ENCODE data around the gene GNLY.

The GNLY gene

DNA sequence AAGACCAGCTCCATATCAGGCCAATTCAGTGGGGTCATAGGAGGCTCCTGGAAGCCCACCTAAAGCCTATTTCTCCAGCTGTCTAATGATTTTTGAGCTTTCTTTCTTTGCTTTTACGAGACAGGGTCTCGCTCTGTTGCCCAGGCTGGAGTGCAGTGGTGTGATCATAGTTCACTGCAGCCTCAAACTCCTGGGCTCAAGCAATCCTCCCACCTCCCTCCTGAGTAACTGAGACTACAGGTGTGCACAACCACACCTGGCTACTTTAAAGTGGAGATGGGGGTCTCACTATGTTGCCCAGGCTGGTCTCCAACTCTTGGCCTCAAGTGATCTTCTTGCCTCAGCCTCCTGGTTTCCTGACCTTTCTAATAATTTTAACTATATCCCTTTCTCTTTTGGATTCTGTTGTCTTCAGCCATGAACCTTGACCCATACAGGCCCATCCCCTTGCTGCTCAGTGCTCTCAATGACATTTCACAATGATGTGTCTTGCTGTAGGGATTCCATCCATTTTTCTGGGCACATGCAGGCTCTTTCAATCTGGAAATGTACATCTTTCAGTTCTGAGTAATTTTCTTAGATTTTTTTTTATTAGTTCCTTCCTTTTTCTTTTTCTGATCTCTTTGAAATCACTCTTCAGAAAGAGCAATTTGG, 29.7 kb downstream of the GNLY start:
- in situ Hi-C loops (cut with HindIII; ENCODE audit: low sequenced_read_pairs): loop anchor here (5.0 kb wide), 1 partner anchor 78 kb away; no protein-coding TSS in a partner anchor

DNA sequence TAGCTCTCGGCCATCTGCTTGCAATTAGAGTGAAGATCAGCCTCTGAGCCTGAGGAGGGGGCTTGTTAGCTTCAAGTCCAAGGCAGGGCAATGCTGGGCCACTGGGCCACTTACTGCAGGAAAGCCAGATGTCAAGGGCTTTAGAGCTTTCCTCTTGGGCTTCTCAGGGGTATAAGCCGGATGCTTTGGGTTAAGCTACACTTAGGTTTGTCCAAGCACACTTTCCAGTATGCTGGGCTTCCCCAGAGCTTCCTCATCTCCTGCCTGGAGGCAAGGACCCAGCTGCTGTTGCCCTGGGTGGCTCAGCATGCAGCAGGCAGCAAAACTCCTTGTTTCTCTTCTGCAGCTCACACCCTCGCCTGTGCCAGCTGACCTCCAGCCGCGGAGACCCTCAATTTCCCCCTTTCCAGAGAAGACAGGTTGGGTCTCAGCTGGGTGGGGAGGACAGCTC, 30.6 kb downstream of the GNLY start:
- in situ Hi-C loops (cut with HindIII; ENCODE audit: low sequenced_read_pairs): loop anchor here (5.0 kb wide), 1 partner anchor 78 kb away; no protein-coding TSS in a partner anchor

DNA sequence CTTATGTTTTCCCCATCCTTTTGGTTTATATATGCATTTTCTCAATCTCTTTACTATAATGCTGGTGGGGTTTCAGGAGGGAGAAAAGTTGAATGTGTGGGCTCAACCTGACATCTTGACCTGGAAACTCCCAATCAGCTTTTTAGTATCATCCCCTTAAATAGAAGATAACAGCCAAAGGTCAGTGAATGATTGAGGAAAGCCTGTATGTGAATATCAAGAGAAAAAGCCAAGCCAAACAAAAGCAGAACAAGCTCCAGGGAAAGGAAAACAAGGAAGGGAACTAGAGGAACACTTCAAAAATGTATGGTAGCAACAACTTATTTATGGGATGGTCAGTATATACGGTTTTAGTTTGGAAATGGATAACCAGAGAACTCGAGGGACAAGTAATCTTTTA, 31.3 kb downstream of the GNLY start:
- in situ Hi-C loops (cut with HindIII; ENCODE audit: low sequenced_read_pairs): no loop called here

DNA sequence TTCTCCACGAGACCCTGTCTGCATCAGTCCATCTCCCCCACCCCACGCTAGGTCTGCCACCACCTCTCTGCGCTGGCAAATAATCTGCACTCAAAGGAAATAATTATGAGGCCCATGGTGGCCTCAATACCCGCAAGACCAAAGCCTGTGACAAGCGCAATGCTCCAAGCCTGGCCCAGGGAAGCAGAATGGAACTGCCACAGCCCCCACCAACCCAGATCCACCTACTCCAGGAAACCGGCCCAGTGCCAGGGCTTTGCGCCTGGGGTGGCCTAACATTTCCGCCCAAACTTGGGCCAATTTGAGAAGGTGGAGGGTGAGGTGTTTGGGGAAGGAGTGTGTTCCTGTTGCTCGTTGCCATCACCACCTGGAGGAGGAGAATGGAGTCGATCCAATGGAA, 33.6 kb downstream of the GNLY start:
- in situ Hi-C loops (cut with HindIII; ENCODE audit: low sequenced_read_pairs): no loop called here

DNA sequence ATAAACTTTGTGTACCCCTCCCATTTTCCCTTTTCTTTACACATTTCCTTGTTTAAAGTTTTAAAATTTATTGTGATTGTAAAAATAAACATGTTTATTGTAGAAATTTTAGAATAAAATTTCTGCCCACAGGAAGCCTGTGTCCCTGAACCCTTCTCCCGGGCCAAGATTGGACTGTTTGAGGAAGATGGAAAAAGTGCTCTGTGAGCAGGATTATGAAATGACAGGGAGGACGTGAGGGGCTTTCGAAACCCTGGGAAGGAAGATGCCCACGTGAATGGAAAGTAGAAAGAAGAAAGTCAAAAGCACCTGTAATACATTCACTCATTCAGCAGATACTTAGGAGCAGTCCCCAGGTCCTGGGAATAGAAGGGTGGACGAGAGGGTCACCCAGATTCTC, 34.2 kb downstream of the GNLY start:
- in situ Hi-C loops (cut with HindIII; ENCODE audit: low sequenced_read_pairs): no loop called here

DNA sequence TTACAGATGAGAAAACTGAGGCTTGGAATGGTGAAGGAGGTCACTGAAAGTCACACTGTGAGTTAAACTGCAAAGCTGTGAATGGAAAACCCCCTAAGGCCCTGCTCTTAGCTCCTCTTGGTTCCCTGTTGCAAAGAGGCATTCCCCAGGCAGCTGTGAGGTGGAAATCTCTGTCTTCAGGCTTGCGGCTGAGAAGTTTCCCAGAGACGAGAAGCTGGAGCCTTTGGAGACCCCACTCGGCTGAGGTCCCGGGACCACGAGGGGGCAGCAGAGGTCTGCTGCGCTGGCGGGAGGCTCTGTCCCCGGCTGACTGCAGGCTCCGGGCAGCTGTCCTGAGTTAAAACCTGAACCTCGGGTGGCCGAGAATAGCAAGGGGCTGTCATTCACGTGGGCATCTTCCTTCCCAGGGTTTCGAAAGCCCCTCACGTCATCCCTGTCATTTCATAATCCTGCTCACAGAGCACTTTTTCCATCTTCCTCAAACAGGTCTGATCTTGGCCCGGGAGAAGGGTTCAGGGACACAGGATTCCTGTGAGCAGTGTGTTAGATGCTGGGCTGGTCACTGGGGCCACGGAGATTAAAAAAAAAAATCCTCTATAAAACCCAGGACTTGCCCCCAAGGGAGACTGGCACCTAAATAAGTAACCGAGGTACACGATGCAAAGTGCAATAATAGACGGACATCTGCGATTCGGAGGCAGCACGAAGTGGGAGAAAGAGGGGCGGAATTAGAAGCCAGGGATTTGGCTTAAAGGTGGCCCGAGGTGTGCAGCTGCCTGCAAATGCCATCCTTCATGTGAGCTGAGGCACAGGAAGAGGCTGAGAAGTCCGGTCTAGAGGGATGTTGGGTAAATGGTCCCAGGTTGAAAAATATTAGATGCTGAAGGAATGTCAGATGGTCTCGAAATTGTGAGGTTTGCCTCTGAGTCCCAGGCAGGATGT, 35.0 kb downstream of the GNLY start:
- in situ Hi-C loops (cut with HindIII; ENCODE audit: low sequenced_read_pairs): no loop called here

DNA sequence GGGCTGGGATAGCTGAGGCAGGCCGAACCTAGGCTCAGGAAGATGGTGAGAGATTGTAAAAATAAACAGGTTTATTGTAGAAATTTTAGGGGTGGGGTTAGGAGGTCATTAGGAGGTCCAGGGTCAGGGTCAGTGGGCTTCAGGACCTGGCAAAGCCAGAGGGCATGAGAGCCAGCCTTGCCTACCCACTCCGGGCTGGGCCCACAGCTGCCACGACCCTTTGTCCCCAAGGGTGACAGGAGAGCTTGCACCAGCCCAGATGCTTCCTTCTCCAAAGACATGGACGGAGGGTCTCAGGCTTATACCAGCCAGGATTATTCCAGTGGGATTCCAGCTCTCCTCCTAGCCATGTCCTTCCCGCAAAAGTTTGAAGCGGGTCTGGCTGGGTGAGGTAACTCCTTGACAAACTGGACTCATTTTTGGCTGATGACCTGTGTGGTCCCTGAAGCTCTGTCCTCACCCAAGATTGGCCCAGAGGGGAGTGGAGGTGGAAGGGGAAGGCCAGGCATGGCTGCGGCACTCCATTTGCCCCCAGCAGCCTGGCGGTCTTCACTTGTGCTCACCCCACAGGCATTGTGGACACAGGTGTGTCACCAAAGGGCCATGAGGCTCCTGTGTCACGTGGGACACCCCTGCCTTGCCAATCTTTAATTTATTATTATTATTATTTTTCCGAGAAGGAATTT, 35.8 kb downstream of the GNLY start:
- in situ Hi-C loops (cut with HindIII; ENCODE audit: low sequenced_read_pairs): no loop called here

DNA sequence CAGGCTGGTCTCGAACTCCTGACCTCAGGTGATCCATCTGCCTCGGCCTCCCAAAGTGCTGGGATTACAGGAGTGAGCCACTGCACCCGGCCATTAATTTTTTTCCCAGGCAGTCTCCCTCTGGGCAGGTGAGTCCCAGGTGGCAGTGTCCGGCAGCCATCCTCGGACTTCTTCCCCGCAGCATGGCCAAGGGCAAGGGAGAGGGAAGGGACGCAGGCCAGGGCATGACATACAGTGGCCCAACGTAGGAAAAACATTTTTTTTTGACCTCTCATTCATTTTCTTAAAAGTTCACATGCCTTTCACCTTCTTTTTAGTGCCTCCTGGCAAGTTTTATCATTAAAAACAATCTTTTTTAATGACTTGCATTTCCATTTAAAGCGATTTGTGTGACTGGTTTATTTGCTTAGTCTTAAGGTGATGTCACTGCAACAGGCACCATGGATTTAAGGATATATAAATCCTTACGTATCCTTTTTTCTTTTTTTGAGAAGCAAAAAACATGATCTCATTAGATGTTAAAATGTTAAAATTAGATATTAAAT, 36.6 kb downstream of the GNLY start:
- in situ Hi-C loops (cut with HindIII; ENCODE audit: low sequenced_read_pairs): no loop called here

DNA sequence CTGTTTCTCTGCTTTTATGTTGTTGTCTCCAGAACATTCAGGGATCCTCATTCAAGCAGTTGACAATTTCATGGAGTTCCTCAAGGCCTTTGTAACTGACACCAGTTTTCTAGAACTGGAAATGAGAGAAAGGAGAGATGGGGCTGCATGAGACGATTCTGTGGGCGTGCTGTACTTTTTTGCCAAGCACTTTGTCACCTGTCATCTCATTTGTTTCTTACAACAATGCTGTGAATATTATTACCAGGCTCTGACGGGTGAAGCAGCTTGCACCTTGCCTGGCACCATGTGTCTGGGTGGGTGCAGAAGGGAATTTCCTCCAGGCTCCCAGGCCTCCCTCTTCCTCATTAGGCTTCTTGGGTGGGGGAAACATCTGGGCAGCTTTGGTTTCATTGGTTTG, 37.4 kb downstream of the GNLY start:
- in situ Hi-C loops (cut with HindIII; ENCODE audit: low sequenced_read_pairs): no loop called here

DNA sequence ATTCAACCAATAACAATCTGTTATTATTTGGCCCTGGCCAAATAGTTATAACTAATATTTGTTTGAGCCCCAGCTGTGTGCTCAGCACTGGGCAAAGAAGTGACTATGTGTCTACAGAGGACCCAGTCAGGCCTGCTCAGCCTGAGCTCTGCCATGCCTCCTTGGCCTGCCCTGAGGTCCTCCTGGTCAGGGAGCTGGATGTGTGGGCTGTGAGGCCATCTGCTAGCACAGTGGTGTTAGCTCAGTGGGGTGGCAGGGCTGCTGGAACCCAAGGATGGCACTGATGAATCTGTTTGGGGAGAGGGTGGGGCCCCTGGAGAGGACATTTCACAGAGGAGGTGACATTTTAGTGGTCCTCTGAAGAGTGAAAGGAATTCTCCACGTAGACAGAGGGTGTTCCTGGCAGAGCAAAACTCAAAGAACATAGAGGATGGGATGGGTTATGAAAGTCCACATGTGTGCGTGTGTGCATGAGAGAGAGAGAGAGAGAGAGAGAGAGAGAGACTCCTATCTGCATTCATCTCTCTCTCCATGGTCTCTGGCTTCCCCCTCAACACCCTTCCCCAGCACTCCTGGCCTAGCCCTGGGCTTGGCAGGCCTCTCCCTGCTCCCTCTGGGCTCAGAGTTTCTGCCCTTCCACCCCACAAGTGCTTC, 38.4 kb downstream of the GNLY start:
- in situ Hi-C loops (cut with HindIII; ENCODE audit: low sequenced_read_pairs): no loop called here

DNA sequence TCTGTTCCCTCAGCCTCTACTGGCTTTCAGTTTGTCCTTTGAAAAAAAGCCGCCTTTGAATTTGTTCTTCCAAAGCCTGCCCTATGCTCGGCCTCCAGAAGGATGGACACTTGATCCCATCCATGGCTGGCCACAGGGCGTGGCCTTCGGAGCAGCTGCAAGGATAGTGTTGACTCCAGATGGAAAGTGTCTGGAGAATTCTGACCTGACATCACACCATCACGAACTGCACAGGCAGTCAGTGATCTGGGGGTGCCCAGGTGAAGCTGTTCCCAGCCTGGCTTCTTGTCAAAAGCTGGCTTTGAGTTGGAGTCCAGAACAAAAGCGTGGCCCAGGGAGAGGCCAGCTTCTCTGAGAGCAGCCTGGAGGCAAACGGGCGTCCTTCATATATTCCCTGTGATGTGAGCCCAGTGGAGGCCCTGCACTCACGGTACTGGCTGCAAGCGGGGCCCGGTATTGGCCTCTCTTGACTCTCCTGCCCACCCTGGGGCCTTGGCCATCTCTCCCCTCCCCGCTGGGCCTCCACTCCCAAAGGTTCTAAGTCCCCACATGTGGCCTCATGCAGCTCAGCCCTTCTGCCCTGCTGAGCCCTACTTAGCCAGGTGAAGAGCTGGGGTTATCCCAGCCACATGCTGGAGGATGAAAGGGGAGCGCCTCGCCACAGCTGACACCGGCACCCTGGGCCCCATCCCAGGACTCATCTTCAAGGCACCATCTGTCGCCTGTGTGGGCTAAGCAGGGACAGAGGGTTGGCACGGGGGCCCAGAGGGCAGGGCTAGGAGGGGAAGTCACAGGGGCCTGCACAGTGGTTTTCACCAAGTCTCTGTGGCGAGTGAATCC, 39.2 kb downstream of the GNLY start:
- in situ Hi-C loops (cut with HindIII; ENCODE audit: low sequenced_read_pairs): no loop called here

DNA sequence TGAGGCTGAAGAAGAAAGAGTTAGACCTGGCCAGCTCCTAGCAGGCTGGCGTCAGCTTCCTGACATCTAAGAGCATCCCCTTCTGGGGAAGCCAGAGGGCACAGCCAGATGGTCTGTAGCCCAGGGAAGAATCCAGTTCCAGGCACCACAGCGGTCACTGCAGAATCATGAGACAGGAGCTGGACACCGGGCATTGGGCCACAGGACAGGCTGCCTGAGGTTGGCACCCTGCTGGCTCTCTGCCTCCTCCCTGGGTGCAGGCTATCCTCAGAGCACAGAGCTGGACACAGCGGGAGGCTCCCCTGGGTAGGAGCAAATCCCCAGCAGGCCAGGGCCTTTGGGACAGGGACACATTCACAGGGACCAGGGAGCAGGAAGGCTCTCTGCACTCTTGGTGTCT, 39.9 kb downstream of the GNLY start:
- in situ Hi-C loops (cut with HindIII; ENCODE audit: low sequenced_read_pairs): no loop called here

DNA sequence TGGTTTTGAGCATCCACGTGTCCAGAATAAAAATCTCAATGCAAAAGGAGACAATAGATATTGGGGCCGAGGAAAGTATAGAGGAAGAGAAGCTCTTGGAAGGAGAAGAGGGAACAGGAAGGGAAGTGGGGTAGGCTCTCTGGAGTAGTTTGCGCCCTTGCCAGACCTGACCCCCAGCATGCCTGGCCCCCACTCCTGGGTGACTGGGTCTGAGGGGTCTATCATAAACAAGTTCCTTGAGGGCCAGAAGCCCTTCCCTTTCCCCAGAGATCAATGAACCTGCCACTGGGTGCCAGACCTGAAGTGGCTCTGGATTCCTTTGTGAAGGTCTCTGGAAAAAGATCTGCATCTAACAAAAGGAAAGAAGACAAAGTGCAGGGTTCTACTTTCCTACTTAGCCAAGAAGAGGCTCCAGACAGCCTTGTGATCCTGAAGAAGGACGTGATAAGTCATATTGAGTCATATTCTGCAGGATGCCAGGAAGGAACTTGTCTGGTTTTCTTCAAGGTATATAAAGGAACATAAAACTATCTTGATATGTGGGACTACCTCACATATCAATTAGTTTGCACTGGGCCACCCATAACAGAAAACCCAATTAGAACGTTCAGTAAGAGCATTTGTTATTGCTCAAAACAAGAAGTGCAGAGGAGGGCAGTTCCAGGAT, 40.9 kb downstream of the GNLY start:
- in situ Hi-C loops (cut with HindIII; ENCODE audit: low sequenced_read_pairs): no loop called here

DNA sequence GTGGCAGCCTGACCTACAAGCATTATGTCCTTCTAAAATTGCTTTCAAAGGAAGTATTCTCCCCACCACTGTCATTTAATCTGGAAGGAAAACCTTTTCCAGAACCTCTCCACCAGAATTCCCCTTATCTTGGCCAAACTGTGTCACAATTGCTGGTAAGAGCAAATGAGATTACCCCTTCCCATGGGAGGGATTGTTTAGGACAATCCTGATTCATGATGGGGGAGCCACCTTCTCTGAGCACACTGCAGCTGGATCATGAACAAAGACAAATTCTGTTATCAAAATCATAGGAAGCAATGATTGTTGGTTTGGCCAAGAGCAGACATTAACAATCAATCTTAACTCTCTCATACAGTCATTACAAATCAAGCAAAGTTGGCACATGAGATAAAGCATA, 41.5 kb downstream of the GNLY start:
- in situ Hi-C loops (cut with HindIII; ENCODE audit: low sequenced_read_pairs): no loop called here

DNA sequence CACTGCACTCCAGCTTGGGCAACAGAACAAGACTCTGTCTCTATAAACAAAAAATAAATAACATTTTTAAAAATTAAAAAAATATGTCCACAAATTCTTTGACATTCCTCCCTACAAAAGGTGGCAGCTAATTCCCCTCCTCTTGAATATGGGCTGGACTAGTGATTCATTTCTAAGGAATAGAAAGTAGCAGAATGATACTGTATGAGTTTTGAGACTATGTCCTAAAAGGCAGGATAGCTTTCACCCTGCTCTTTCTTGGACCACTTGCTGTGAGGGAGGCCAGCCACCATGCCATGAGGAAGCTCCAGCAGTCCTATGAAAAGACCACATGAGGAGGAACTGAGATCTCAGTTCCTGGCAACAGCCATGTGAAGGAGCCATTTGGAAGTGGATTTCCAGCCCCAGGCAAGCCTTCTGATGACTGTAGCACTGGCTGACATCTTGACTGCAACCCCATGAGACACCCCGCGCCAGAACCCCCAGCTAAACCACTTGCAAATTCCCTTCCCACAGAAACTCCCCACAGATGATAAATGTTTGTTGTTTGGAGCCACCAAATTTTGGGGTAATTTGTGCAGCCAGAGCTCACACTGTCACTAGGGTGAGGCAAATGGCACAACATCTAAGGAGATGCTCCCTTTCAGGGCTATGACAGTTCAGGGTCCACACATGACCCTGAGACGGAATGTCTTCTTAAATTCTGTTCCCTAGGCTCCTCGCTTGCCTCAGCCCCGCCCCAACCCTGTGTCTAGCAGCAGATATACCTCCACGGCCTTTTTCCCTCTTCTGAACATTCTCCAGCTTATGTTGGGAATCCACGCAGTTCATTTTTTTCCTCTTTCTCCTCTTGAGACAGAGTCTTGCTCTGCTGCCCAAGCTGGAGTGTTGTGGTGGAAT, 42.5 kb downstream of the GNLY start:
- in situ Hi-C loops (cut with HindIII; ENCODE audit: low sequenced_read_pairs): no loop called here

DNA sequence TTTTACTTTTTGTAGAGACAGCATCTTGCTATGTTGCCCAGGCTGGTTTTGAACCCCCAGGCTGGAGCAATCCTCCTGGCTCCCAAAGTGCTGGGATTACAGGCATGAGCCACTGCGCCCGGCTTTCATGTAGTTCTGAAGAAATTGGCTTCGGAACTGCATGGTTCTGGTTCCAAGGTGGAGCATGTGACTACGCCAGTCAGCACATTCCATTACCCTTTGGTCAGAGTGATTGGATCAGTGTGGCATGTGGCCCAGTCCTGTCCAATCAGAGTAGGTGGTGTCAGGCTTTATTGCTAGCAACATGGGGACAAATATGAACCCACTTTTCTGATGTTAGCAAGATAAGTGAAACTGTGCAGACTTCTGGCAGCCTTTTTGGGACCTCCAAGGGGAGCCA, 43.3 kb downstream of the GNLY start:
- in situ Hi-C loops (cut with HindIII; ENCODE audit: low sequenced_read_pairs): no loop called here

DNA sequence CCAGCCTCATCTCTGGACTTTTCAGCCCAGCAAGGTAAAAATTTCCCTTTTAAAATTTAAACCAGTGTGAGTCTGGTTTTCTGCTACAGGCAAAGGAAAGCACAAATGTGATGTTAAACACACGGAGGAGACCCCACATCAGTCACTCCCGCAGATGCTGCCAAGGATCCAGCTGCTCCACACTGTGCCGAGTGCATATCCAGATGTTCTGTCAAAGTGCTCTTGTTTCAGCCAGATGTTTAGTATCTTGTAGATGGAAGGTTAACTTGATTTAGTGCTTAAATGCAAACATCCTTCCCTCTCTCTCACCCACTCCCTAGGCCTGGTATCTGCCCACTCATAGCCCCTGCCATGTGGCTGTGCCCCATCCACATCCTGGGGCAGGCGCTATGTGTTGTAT, 43.8 kb downstream of the GNLY start:
- in situ Hi-C loops (cut with HindIII; ENCODE audit: low sequenced_read_pairs): no loop called here

DNA sequence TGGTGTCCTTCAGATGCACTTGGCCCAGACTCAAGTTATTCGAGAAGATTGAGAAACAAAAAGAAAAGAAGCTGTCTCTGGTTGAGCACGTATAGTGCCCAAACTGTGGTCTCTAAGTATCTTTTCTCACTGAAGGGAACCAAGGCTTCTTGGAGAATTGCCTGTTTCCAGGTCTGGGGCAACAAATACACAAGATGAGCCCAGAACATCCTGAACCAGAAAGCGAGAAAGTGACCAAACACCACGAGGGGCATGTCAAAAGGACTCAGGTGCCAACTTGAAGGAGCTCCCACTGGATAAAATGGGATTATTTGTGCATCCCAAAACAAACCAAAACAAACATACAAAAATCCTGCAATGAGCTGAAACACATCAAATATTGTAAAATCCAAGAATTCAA, 46.0 kb downstream of the GNLY start:
- in situ Hi-C loops (cut with HindIII; ENCODE audit: low sequenced_read_pairs): no loop called here
